WERI-Rb-1 (cell line): ENCODE data around the gene MAP7D3.

Experiments
- DNase-seq: peaks from one replicate; pipeline ENCODE4 v3.0.0-alpha.2; 2020
- H3K27ac ChIP-seq: fragments of 250-450 bp; sonication (Bioruptor Pico); 2 replicates; pipeline ENCODE4 v1.5.1; 2020; ENCODE audit warnings: mild to moderate bottlenecking, moderate library complexity
- H3K27me3 ChIP-seq: fragments of 250-450 bp; sonication (Bioruptor Pico); 2 replicates; pipeline ENCODE4 v1.5.1; 2021; ENCODE audit warnings: mild to moderate bottlenecking, low read depth, moderate library complexity; ENCODE audit not compliant: insufficient read depth, severe bottlenecking
- H3K36me3 ChIP-seq: fragments of 250-450 bp; sonication (Bioruptor Pico); 2 replicates; pipeline ENCODE4 v1.5.1; 2020; ENCODE audit warnings: mild to moderate bottlenecking, moderate library complexity
- H3K4me3 ChIP-seq: 2 replicates; pipeline ENCODE4 v1.5.1; 2011; ENCODE audit warnings: low read depth, mild to moderate bottlenecking, control low read depth, low read length
- H3K9me3 ChIP-seq: fragments of 250-450 bp; sonication (Bioruptor Pico); 2 replicates; pipeline ENCODE4 v1.5.1; 2021; ENCODE audit warnings: mild to moderate bottlenecking, moderate library complexity; ENCODE audit not compliant: severe bottlenecking
- TF ChIP-seq, protein P1 (sequence below): IDR thresholded peaks from 2 replicates; pipeline ENCODE4 v1.5.1; 2011; ENCODE audit warnings: low read depth, mild to moderate bottlenecking, control low read depth, inconsistent platforms, low read length

The MAP7D3 gene

DNA sequence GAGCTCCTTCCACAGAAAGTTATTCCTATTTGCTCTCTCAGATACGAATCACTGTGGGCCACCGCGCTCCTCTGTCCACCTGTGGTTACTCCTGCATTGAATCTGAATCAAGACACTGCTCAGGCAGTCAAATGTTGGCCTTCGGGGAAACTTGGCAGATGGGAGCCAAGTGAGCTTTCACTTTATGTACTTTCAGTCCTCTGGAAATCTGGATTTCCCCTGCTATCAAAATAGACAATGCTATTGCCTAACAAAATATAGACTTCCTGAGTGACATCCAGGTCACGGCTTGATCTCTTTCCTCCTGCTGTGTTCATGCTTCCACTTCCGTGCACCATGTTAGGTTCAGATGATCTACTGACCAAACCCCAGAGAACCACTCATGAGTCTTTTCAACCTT lies 60.0 kb downstream of the MAP7D3 start:
- Histone ChIP-seq H3K27ac (no peak overlapping the region), H3K36me3 (no peaks in the 10 kb centered on the region), H3K4me3 (no peak overlapping the region), H3K27me3 (peaks cover 2% of the 10 kb centered on the region), H3K9me3 (no peaks in the 10 kb centered on the region)
- TF ChIP-seq, protein P1, sequence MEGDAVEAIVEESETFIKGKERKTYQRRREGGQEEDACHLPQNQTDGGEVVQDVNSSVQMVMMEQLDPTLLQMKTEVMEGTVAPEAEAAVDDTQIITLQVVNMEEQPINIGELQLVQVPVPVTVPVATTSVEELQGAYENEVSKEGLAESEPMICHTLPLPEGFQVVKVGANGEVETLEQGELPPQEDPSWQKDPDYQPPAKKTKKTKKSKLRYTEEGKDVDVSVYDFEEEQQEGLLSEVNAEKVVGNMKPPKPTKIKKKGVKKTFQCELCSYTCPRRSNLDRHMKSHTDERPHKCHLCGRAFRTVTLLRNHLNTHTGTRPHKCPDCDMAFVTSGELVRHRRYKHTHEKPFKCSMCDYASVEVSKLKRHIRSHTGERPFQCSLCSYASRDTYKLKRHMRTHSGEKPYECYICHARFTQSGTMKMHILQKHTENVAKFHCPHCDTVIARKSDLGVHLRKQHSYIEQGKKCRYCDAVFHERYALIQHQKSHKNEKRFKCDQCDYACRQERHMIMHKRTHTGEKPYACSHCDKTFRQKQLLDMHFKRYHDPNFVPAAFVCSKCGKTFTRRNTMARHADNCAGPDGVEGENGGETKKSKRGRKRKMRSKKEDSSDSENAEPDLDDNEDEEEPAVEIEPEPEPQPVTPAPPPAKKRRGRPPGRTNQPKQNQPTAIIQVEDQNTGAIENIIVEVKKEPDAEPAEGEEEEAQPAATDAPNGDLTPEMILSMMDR: no peak
- DNase-seq: no peak

DNA sequence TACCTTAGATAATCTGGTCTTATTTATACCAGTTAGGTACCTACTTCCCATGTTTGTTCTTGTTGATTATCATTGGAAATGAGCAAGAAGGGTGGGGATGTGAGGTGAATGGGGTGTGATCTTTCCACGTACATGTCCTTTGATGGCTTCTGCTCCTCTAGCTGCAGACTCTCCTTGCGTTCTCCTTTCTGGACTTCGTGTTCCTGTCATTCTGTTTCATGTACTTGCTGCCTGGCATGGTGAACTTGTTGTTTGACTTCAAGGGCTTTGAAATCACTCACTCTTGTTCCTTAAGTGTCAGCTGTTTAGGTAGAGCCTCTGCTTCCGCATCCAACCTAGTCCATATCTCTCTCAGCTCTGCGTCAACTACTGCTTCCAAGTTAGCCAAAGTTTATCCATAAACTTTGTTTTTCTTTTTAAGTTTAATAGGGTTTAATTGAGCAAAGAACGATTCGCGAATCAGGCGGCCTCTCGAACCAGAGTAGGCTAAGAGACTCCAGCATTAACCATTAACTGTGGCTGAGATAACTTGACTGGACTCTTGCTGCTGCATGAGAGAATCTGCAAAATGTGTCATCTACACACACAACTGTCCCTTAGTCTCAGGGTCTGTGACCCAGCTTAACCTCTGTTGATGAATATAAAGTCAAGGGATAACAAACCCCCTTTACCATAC lies 61.0 kb downstream of the MAP7D3 start:
- H3K9me3 ChIP-seq: no peaks in the 10 kb centered on the region
- DNase-seq: no peak
- H3K36me3 ChIP-seq: no peaks in the 10 kb centered on the region
- H3K27me3 ChIP-seq: peaks cover 2% of the 10 kb centered on the region
- no peak overlapping the region for H3K4me3 ChIP-seq
- H3K27ac ChIP-seq: no peak overlapping the region
- TF ChIP-seq, protein P1: no peak

DNA sequence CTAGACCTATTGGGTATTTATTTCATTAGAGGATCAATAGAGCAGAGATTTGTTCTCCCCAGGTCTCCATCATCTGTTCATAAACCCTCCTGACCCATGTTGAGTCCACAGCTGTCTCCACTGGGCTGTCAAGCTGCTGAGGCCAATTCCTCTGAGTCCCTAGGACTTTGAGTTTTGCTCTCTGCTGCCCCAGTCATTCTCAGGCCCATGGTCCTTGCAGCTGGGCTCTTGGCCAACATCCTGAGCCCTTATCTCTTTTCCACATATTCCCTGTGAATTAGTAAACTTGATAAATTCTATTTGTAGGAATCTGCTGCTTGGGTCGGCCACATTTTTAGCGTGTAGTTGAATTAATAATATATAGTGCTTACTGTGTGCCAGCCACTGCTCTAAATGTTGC lies 62.0 kb downstream of the MAP7D3 start:
- Histone ChIP-seq H3K9me3 (no peaks in the 10 kb centered on the region), H3K27ac (no peak overlapping the region), H3K36me3 (no peaks in the 10 kb centered on the region), H3K4me3 (no peak overlapping the region), H3K27me3 (peaks cover 2% of the 10 kb centered on the region)
- TF ChIP-seq, protein P1: no peak
- DNase-seq: no peak

DNA sequence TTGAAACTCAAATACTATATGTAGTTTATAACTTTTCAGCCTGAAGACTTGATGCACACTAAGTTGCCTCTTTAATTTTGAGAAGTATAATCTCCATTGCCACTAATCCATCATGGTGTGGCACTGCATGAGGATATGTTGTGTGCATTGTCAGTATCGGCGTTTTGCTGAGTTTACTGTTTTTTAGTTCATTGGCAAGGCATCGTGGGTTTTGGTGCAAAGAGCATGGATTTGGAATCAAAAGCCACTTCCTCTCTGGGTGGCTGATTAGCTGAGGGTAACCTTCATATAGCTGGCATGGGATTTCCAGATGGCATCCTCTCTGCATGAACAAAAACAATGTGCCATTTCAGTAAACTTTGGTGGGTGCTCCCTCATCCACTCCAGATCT lies 65.2 kb downstream of the MAP7D3 start:
- DNase-seq: no peak
- TF ChIP-seq, protein P1: no peak
- Histone ChIP-seq H3K9me3 (no peaks in the 10 kb centered on the region), H3K4me3 (no peak overlapping the region), H3K36me3 (no peaks in the 10 kb centered on the region), H3K27ac (no peak overlapping the region), H3K27me3 (peaks cover 2% of the 10 kb centered on the region)

DNA sequence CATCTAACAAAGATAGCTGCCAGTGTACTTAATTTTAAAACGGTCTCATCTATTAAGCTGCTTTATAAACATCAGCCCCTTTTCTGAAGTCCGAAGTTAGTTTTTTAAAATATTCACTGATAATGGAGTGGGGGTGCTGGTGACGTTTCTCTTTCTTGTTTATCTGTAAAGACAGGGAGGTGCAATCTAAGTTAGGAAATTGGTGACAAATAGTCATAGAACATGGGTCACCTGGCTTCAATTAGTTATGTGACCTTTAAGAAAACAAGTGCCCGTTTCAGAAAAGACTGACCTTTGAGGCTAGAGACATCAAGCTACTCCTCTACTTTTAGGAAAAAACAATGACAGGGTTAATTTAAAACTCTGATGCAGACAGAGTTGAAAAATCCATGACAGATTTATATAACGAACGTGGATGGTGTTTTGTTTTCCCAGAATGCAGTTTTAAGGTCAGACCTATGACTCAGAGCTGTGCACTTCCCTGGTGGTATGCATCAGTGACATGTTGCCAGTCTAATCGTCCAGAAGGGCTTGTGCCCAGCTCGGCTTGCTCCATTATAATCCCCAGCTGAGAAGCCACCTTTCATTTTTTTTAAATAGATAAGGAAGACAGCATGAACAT lies 65.7 kb downstream of the MAP7D3 start:
- peaks cover 2% of the 10 kb centered on the region for H3K27me3 ChIP-seq
- DNase-seq: no peak
- H3K27ac ChIP-seq: no peak overlapping the region
- no peaks in the 10 kb centered on the region for H3K9me3 ChIP-seq
- H3K4me3 ChIP-seq: no peak overlapping the region
- TF ChIP-seq, protein P1: no peak
- no peaks in the 10 kb centered on the region for H3K36me3 ChIP-seq
